HG03175 (cell line): Measurements from ENCODE around the gene SRRM4.

Experiments
- ATAC-seq: cut with Tn5 transposase; IDR thresholded peaks from one replicate; pipeline ENCODE4 v1.9.1; 2021; ENCODE audit warnings: mild to moderate bottlenecking, moderate library complexity; ENCODE audit not compliant: unreplicated experiment

SRRM4 gene

GRCh38 chr12:119183942-119184695 lies 202.8 kb downstream of the SRRM4 start:
- ATAC-seq: no peak

DNA sequence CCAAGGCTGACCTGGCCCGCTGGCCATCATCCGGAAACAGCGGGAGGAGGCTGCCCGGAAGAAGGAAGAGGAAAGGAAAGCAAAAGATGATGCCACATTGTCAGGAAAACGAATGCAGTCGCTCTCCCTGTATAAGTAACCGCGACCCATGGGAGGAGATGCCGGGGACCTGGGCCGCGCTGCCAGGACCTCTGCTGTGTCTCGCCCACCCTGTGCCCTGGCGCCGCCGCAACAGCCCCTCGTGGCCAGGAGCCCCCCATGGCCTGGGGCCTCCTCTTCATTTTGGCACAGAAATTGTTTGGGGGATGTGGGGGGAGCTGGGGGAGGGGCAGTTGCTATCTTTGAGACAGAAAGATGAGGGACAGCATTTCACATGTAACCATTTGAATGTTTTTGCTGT lies 213.9 kb downstream of the SRRM4 start:
- no peak for ATAC-seq

- no peak for ATAC-seq
Observed at GRCh38 chr12:119198440-119198839, 217.1 kb downstream of the SRRM4 start.

- ATAC-seq: no peak
Observed at GRCh38 chr12:119200601-119201000, 219.3 kb downstream of the SRRM4 start.

DNA sequence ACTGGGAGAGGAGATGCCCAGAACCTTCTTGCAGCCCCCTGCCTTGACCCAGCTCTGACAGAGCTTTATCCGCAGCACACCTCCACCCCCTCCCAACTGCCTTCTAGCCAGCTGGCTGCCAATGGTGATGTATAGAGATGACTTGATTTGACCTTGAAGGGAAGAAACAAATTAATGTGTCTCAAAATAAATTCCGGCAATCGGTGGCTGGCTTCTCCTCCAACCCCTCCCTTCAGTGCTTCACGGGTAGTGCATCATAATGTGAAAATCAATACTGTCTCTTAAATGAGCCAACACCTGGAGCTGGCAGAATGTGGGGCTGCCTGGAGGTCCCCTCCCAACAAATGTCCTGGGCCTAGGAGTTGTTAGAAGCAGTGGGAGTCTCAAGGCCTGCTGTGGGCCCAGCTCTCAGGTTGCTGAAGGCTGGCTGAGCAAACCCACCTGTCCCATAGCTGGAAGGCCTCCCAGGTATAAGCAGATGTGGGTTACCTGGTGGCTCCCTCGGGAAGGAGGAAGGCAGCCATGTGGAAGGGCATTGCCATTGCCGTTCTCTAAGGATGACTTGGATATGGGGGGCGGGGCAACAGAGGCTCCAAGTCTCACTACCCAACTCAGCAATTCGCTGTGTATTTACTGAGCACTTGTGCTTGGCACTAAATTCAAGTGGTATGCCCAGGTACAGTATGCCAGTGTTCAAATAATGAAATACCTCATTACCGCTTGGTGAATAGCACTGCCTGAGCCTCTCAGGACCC lies 220.6 kb downstream of the SRRM4 start:
- ATAC-seq: no peak

DNA sequence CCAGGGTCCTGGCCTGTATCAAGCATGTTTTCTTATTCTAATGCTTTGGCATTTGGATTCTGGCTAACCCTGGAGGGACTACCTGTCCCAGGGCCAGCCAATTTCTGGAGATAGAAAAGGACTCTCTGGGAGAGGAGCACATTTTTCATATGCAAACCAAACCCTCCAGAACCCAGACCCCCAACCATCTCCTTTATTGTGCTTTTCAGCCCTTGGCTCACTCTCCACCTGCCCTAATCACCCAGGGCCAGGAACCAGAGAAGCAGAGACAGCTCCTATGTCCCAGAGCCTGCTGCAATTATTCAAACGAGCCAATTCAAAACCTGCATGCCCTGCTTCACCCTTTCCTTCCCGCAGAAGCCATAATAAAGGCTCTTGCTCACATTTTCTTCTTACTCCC lies 221.2 kb downstream of the SRRM4 start:
- no peak for ATAC-seq

DNA sequence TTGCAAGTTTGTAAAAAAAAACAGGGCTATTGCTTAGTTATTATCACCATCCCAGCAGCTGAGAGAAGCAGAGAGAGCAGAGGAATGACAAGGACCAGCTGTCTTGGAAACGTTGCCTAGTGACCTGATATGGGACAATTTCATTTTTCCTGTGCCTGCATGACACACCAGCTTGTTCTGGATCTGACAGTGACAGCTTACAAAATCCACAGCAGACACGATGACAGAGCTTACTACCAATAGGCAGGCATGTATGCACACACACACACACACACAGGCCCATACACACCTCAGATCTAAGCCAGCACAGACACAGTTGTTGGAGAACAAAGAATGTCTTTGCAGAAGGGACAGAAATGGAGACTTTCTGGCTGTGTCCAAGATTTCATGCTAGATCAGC lies 222.8 kb downstream of the SRRM4 start:
- no peak for ATAC-seq

DNA sequence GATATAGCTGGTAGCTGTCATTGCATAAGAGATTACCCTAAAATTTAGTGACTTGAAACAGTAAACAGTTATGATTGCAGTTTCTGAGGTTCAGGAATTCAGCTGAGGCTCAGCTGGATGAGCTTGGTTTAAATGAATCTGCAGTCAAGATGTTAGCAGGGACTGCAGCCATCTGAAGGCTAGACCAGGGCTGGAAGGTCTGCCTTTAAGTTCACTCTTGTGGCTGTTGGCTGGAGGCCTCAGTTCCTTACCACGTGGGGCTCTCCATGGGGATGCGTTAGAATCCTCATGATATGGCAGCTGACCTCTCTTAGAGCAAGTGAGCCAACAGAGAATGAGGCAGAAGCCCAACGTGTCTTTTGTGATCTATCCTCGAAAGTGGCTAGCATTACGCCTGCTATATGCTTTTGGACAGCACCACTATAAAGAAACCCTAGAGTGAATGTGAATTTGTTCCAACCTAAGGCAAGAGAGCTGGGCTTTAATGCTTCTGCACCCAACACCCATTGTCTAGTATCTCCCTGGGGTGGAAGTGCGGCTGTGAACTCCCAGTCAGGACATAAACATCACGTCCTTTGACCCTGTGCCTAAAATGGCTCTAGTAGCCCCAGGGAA lies 223.4 kb downstream of the SRRM4 start:
- no peak for ATAC-seq

DNA sequence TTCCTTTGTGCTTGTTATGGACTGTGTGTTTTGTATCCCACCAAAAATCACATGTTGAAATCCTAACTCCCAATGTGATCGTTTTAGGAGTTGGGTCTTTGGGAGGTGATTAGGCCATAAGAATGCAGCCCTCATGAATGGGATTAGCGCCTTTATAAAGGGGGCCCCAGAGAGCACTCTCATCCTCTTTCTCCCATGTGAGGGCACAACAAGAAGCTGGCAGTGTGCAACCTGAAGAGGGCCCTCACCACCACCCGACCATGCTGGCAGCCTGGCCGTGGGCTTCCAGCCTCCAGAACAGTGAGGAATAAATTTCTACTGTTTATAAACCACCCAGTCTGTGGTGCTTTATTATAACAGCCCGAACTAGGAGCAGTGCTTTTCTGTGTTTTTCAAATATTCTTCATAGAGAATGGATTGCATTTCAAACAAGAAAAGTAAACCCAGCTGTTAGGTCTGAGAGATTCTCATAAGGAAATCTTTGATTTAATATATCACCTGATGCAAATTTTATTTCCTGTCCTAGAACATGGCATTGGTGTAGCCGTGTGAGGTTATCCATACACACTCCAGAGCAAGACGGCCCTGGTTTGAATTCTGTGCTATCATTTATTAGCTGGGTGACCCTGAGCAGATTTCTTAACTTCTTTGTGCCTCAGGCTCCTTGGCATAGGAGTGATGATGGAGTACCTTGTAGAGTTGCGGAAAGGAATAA lies 225.2 kb downstream of the SRRM4 start:
- no peak for ATAC-seq

GRCh38 chr12:119207063-119207560 lies 225.8 kb downstream of the SRRM4 start:
- no peak for ATAC-seq

GRCh38 chr12:119208626-119209061 lies 227.3 kb downstream of the SRRM4 start:
- no peak for ATAC-seq

DNA sequence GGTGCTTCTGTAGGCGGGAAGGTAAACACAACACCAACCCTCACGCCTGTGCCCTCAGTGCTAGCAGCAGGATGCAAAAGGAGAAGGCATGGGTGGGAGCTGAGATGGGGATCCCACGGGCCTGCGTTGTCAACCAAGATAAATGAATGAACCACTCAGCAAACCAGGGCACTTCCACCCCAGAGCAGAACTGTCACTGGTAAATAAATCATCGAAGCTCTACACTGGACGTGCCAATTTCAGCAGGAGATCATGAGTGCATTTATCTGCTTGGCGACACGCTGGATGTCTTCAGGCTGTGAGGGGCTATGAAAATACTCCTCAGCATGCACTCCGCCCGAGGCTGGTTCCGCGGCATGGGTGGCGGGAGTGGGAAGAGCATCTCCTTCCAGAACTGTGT lies 230.5 kb downstream of the SRRM4 start:
- no peak for ATAC-seq
